ENCODE measurements around the gene PCDHGA8.

Gene PCDHGA8

GRCh38 chr5:141392429-141393198, at the start of gene PCDHGA8:
TSS of gene PCDHGA8 (plus strand) at chr5:141392633. CDS start at chr5:141392814, 181 bp downstream.
- Histone ChIP-seq H4K20me1 (ENCODE audit: insufficient read depth, low read length) (no peaks in the 10 kb centered on the region), H3K4me2 (ENCODE audit: low read length) (no peak within 1 kb of the TSS), H3K9ac (ENCODE audit: low read length) (no peak within 1 kb of the TSS), H3K27ac (ENCODE audit: low read length) (no peak within 1 kb of the TSS), H3K79me2 (ENCODE audit: low read length) (no peaks in the 10 kb centered on the region), H3K4me1 (ENCODE audit: low read length) (no peaks in the 10 kb centered on the region), H3K36me3 (replicated peaks; ENCODE audit: low read depth, low read length) (no peaks in the 10 kb centered on the region), H3K4me3 (ENCODE audit: low read length) (no peak within 1 kb of the TSS), H3K27me3 (ENCODE audit: low read depth, low read length) (no peaks in the 10 kb centered on the region), H2AFZ (ENCODE audit: low read depth, low read length) (no peak within 1 kb of the TSS), H3K9me3 (ENCODE audit: insufficient read depth, low read length) (no peaks in the 10 kb centered on the region)
- TF ChIP-seq CTCF (IDR thresholded peaks at IDR 0.05; ENCODE audit: low read depth, low read length) (no peak), EZH2phosphoT487 (IDR thresholded peaks at IDR 0.05; ENCODE audit: low read depth) (no peak)

GRCh38 chr5:141342773-141343172, 49.7 kb upstream of the PCDHGA8 start:
- Histone ChIP-seq H4K20me1 (ENCODE audit: insufficient read depth, low read length) (no peaks in the 10 kb centered on the region), H3K27ac (ENCODE audit: low read length) (no peak overlapping the region), H3K4me3 (ENCODE audit: low read length) (no peak overlapping the region), H3K36me3 (replicated peaks; ENCODE audit: low read depth, low read length) (no peaks in the 10 kb centered on the region), H3K9me3 (ENCODE audit: insufficient read depth, low read length) (no peaks in the 10 kb centered on the region), H2AFZ (ENCODE audit: low read depth, low read length) (no peak overlapping the region), H3K9ac (ENCODE audit: low read length) (no peak overlapping the region), H3K27me3 (ENCODE audit: low read depth, low read length) (no peaks in the 10 kb centered on the region), H3K4me1 (ENCODE audit: low read length) (no peaks in the 10 kb centered on the region), H3K79me2 (ENCODE audit: low read length) (no peaks in the 10 kb centered on the region), H3K4me2 (ENCODE audit: low read length) (no peak overlapping the region)
- no peak for TF ChIP-seq CTCF (IDR thresholded peaks at IDR 0.05; ENCODE audit: low read depth, low read length)
- no peak for TF ChIP-seq EZH2phosphoT487 (IDR thresholded peaks at IDR 0.05; ENCODE audit: low read depth)

GRCh38 chr5:141343242-141343952, 49.0 kb upstream of the PCDHGA8 start, which contains the start of gene PCDHGA3:
TSS of gene PCDHGA3 (plus strand) at chr5:141343829. CDS start at chr5:141344034, 205 bp downstream.
- no peaks in the 10 kb centered on the region for H3K79me2 ChIP-seq (ENCODE audit: low read length)
- H2AFZ ChIP-seq (ENCODE audit: low read depth, low read length): no peak within 1 kb of the TSS
- no peaks in the 10 kb centered on the region for H4K20me1 ChIP-seq (ENCODE audit: insufficient read depth, low read length)
- H3K27me3 ChIP-seq (ENCODE audit: low read depth, low read length): no peaks in the 10 kb centered on the region
- H3K4me2 ChIP-seq (ENCODE audit: low read length): no peak within 1 kb of the TSS
- no peak within 1 kb of the TSS for H3K4me3 ChIP-seq (ENCODE audit: low read length)
- no peak for TF ChIP-seq CTCF (IDR thresholded peaks at IDR 0.05; ENCODE audit: low read depth, low read length)
- no peak for TF ChIP-seq EZH2phosphoT487 (IDR thresholded peaks at IDR 0.05; ENCODE audit: low read depth)
- H3K4me1 ChIP-seq (ENCODE audit: low read length): no peaks in the 10 kb centered on the region
- no peak within 1 kb of the TSS for H3K27ac ChIP-seq (ENCODE audit: low read length)
- H3K9me3 ChIP-seq (ENCODE audit: insufficient read depth, low read length): no peaks in the 10 kb centered on the region
- no peak within 1 kb of the TSS for H3K9ac ChIP-seq (ENCODE audit: low read length)
- no peaks in the 10 kb centered on the region for H3K36me3 ChIP-seq (replicated peaks; ENCODE audit: low read depth, low read length)

- Histone ChIP-seq H3K27me3 (ENCODE audit: low read depth, low read length) (no peaks in the 10 kb centered on the region), H3K4me3 (ENCODE audit: low read length) (no peak overlapping the region), H4K20me1 (ENCODE audit: insufficient read depth, low read length) (no peaks in the 10 kb centered on the region), H2AFZ (ENCODE audit: low read depth, low read length) (no peak overlapping the region), H3K79me2 (ENCODE audit: low read length) (no peaks in the 10 kb centered on the region), H3K27ac (ENCODE audit: low read length) (no peak overlapping the region), H3K36me3 (replicated peaks; ENCODE audit: low read depth, low read length) (no peaks in the 10 kb centered on the region), H3K9ac (ENCODE audit: low read length) (no peak overlapping the region), H3K4me2 (ENCODE audit: low read length) (no peak overlapping the region), H3K9me3 (ENCODE audit: insufficient read depth, low read length) (no peaks in the 10 kb centered on the region), H3K4me1 (ENCODE audit: low read length) (no peaks in the 10 kb centered on the region)
- TF ChIP-seq EZH2phosphoT487 (IDR thresholded peaks at IDR 0.05; ENCODE audit: low read depth): no peak
- TF ChIP-seq CTCF (IDR thresholded peaks at IDR 0.05; ENCODE audit: low read depth, low read length): no peak
These were observed 48.4 kb upstream of the PCDHGA8 start for GRCh38 chr5:141343953-141344463.

Data from OCI-LY3 (cell line).